Right ventricle myocardium superior (tissue), 1 donor: Measurements from ENCODE around the gene CLUH. TPM values are rescaled to one million over a fixed set of nuclear protein-coding genes. Genes with fewer than 3 reads are reported as not detected.
"Not testable (repeated sequence)": the region's sequence is repeated elsewhere in the genome, so short reads cannot be mapped to it uniquely, and the experiment has no call there.

ENCODE experiments used
- ATAC-seq: fragments of 200-7000 bp; cut with Tn5 transposase; one replicate; pipeline ENCODE4 v1.9.1; 2020; ENCODE audit warnings: mild to moderate bottlenecking; ENCODE audit not compliant: poor library complexity
- DNase-seq: peaks from one replicate; pipeline ENCODE4 v3.0.0-alpha.2; 2020
- intact Hi-C: fragments of 100-400 bp; cut with DNase I; formaldehyde crosslinking; loops from one replicate; pipeline ENCODE4 v1.11.2; 2022
- total RNA-seq: library from RNA; stranded (reverse); fragmentation: NEBNext Ultra II Directional; extraction: Animal tissue kit (Norgen Biotek cat#: 25700); gene quantifications from one replicate; pipeline ENCODE4 v1.2.1, GENCODE V29; 2021
- donor health status: DM: no; HTN: yes; CAD: no; lungs with severe emphysema.

The CLUH gene
- total RNA-seq, 1 donor from 2014 or later = 175 TPM

DNA sequence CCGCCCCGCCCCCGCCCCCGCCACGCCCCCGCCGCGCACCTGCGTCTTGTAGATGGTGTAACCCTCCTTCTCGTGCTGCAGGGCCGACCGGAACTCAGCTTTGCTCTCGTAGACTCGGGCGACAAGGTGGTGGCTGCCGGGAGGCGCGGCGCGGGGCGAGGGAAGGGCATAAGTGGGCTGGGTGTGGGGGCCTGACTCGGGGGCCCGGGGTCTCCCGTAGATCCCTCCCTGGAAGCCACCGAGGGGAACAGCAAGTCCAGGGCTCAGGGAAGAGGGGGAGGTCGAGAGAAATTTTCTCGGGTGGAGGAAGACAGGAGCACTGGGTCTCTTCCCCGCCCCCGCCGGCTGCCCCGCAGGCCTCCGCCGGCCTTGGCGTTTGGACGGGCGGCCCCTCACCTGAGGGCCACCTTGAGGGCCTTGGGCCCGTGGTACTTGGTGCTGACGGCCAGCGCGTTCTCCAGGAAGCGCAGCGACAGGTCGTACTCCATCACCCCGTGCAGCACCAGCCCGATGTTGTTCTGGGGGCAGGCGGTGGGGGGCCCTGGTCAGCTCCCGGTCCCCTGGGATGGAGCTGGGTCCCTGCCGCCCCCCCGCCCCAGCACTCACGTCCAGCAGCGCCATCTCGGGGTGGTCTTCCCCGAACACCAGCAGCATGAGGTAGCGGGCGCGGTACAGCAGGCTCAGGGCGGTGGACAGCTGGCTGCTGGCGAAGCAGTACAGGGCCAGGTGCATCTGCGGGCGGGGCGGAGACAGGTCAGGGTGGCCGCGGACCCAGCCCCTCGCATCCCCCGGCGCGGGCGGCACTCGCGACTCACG lies 19.4 kb downstream of the CLUH start:
- intact Hi-C loops = no loop called here
- no peak for ATAC-seq
- DNase-seq = peak; percentile 43

DNA sequence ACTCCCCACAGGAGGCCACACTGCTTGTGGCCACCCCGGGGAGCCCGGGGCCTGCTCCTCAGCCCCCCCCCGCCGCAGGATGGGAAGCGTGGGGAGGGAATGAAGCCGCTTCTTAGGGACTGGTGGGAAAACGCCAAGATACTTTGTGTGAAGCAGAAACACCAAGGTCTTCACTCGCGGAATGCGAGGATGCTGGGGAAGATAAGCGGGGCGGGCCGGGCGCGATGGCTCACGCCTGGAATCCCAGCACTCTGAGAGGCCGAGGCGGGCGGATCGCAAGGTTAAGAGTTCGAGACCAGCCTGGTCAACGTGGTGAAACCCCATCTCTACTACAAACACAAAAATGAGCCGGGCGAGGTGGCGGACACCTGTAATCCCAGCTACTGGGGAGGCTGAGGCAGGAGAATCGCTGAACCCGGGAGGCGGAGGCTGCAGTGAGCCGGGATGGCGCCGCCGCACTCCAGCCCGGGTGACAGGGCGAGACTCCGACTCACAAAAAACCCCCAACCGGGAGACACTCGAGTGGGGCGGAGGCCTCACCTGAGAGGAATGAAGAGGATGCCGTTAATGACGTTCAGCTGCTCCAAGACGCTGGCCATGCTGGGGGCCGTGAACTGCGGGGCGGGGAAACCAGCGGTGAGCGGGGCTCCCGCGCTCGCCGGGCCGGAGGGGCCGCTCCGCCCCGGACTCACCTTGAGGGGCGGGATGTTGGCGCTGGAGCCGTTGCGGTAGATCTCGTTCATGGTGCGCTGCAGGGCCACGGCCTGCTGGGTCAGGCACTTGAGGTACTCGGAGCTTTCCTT lies 20.3 kb downstream of the CLUH start:
- no peak for DNase-seq
- ATAC-seq = no peak
- intact Hi-C loops = no loop called here

DNA sequence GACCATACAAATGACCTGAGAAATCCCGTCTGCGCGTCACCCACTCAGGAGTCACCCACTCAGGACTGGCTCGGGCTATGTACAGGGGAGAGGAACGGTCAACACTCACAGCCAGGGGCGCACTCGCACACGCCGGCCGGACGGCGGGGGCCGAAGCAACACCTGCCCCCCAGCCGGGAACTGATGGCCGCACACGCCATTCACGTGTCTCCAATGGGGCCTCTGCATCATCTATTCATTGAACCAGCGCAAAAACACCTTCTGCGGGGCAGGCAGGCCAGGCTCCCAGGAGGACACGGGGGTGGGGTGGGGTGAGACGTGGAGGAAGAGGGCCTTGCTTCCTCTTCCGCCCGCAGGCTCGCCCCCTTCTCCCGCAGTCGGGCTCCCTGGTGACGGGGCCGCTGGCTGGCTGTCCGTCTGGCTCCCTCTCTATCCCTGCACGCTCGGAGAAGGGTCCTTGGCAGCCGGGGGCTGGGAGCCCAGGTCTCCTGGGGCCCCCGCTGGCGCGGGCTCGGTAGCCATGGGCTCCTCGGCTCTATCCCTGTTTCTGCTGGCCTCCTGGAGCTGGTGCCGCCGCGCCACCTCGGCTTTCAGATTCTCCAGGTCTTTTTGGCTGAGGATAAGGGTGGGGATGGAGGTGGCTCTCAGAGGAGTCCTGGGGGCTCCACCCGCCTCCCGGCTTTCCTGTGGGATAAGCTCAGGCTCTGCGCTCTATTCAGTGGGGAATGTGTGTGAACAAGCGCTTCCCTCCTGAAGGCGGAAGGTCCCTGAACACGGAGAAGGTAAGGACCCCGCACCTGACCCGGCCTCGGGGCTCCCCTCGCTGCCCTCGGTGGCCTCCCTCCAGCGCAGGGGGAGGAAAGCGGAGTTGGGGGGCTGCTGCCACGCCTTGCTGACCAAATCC lies 21.1 kb downstream of the CLUH start:
- intact Hi-C loops = no loop called here

DNA sequence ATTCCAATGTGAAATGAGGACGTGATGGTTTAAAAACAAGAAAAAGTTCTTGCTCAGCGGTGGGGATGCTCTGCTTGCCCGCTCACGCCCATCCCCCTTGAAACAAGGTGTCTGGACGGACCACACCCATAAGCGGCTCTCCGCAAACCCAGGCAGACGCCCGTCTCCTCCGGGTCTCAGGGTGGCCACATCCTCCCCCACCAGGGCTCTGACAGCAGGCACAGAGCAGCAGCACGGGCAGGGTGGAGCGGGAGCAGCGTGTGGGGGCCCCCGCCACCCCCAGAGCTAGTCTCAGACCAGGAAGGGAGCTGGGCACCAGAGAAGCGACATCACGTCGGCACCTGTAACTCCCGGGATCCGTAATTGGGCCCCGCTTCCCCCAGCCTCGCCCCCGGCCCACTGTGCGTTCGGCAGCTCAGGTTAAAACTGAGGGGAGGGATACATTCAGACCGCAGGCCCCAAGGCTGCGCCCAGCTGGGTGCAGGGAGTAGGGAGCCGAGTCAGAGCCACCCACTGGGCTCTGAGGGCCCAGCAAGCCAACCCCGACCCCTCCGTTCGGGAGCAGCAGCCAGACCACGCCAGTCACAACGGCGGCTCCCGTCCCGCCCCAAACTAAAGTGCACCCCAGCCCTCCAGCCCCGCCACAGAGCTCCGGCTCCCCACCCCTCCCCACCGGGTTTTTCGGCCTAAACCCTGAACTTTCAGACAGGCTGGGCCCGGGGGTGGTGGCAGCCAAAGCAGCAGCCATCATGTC lies 22.0 kb downstream of the CLUH start:
- peak; percentile 40 for DNase-seq
- peak; percentile 2 for ATAC-seq
- intact Hi-C loops = no loop called here

More for the DNA sequence above, 21.1 kb downstream of the CLUH start:
- ATAC-seq (no peak), DNase-seq (peak; percentile 33)

DNA sequence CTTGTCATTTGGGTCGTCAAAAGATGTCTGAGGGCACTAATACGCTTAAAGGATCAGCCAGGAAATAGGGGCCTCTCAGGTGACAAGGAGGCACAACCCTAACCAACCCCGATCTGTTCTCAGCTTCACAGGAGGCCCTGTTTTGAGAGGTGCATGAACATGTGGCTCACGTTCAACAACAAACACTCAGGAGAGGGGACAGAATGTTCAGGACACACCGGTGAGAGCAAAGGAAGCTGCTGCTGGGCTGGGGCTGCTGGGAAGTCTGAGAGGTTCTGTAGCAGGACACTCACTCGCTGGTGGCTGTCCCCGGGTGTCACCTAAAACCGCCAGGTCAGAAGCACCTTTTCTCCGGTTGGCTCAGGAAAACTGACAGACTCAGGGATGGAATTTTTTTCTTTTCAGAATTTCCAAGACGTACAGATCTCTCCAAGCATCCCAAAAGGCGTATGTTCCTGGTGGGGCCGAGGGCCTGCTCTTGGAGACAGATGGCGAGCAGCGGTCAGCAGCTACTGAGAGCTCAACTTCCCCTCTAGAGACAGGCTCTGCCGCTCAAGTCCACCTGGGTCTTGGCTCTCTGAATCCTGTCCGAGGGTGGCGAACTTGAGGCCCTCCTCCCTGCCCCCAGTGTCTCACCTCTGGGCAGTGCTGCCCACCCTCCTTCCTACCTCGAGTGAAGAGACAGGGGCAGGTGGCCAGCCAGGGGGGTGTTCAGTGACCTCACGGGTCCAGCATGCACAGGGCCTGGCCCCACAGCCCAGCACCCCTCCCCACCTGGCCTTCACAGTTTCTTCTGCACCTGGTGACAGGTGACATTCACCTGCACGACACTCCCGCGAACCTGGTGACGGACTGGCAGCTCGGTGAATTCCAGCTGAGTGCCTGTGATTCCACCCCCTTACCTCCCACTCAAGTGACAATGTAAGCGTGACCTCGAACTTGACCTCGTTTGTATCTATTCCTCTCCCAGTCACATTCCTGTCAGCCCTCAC lies 22.9 kb downstream of the CLUH start:
- ATAC-seq = peak; percentile 34
- DNase-seq = peak; percentile 48
- intact Hi-C loops = no loop called here

DNA sequence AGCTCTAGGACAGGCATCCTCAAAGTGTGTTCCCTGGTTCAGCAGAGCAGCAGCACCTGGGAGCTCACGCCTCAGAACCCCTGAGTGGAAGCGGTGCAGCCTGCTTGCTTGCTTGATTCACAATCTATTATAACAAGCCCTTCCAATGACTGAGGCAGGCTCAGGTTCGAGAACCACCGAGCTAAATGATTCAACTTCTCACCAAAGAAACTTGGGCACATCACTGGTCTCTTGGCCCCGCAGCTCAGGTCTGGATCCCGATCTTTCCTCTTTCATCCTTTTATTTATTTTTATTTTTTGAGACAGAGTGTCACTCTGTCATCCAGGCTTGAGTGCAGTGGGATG lies 24.5 kb downstream of the CLUH start:
- DNase-seq = no peak
- intact Hi-C loops = no loop called here
- ATAC-seq = no peak

DNA sequence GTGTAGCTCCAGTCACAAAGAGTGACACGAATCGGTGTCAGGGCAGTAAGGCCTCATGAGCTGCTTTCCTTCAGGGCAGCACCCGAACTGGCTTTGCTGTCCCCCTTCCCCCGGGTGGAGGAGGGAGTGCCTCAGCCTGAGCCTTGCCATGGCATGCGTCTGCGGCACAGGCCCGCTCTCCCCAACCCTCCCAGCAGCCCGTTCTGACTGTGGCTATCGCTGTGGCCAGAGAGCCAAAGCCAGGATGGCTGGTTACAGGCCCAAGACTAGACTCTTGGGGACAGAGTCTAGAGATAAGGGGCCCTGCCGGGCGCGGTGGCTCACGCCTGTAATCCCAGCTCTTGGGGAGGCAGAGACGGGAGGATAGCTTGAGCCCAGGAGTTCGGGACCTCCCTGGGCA lies 25.9 kb downstream of the CLUH start:
- intact Hi-C loops = no loop called here
- DNase-seq = peak; percentile 47
- ATAC-seq = no peak

DNA sequence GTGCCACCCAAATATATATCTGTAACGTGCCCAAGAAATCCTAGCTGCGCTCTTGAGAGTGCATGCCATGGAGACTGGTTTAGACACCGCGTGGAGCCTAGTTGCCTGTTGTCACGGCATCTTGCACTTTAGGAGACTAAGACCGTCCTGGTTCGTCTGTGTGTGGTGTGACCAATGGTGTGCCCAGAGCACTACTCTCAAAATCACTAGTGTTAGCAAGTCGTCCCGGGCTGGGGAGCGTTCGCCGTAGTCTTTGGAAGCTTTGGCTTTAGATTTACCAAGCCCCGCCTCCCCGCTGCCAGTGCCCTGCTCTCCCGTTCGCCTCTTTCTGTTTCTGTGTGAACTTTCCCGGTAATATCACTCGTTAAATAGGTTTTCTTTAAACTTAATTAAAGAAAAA lies 27.0 kb downstream of the CLUH start:
- DNase-seq = no peak
- intact Hi-C loops = no loop called here
- no peak for ATAC-seq

DNA sequence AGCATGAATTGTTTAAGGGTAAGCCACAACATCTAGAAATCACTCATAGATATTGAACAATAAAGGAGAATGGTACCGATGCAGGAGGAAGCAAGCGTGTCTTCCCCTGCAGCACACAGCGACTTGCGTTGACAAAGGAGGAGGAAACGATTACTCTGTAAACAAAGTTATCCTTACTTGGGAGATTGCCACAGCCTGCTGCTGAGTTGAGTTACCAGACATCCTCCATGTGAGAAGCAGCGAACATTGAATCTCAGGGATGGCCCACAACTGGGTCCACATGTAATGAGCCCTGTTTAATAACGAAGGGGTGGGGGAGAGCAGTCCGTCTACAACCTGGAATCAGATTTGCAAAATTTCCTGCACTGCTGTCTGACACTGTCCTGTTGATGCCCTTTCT lies 27.7 kb downstream of the CLUH start:
- ATAC-seq (no peak), DNase-seq (no peak)
- intact Hi-C loops = no loop called here

DNA sequence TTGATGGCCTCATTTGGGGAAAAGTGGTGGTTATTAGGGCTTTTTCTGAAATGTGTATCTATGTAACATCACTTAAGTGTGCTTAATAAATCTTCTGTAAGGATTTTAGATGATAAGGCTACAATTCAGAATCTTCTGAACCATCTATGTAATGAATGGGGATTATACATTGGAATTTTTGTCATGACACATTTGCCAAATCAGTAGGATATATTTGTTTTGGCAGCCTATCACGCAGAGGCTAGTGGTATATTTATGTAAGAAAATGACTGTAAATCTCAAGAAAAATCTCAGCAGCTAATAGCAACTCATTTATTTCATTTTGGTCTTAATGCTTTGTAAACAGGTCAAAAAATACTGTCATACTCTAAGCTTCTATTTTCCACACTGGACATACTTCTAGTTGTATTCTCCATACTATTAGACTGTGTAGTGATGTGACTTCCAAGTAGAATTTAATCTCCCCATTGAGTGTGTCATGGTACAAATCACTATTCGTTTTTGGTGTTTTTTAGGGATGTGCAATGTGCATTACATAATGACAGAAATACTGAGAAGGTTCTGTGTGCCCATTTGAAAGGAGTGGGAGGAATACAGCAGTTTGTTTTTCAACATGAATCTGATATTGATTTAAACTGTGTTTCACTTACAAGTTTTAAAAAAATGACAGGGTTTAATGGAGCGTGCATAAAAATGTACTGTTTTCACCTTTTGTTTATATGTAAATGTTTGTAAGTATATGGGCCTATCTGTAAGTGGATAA lies 29.2 kb downstream of the CLUH start:
- ATAC-seq = no peak
- intact Hi-C loops = no loop called here

DNA sequence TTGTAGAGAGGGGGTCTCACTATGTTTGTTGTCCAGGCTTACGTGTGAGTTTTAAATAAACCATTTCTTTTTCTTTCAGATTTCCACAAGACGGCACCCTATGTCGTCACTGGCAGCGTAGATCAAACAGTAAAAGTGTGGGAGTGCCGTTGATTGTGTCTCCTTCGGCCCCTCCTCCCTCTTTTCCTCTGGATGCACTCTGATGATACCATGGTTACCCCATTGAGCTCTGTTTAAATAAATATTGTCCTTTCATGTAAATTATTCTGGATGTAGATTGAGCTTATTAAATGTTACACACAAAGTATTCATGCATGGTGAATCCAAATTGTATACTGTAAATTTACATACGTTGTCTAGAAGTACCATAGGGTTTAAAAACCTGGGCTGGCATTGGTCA lies 29.9 kb downstream of the CLUH start:
- DNase-seq = no peak
- ATAC-seq = no peak
- intact Hi-C loops = no loop called here

More for the DNA sequence above, 29.2 kb downstream of the CLUH start:
- DNase-seq = no peak

DNA sequence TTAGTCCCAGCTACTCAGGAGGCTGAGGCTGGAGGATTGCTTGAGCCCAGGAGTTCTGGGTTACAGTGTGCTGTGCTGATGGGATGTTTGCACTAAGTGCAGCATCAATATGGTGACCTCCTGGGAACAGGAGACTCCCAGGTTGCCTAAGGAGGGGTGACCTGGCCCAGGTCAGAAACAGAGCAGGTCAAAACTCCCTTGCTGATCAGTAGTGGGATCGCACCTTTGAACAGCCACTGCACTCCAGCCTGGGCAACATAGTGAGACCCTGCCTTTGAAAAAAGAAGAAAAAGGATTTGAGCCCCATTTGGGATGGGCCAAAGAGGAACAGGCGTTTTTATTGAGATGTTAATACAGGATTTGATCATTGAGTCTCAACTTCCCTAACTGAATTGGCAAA lies 30.6 kb downstream of the CLUH start:
- intact Hi-C loops = no loop called here
- no peak for DNase-seq
- no peak for ATAC-seq

DNA sequence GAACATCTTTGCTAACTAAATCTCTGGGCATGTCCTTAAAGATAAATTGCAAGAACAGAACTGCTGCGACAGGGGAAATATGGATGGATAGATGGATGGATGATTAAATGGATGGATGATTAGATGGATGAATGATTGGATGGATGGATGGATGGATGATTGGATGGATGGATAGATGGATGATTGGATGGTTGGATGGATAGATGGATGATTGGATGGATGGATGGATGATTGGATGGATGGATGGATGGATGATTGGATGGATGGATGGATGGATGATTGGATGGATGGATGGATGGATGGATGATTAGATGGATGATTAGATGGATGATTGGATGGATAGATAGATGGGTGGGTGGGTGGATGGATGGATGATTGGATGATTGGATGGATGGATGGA lies 32.3 kb downstream of the CLUH start:
- ATAC-seq, intact Hi-C loops: not testable (repeated sequence)

DNA sequence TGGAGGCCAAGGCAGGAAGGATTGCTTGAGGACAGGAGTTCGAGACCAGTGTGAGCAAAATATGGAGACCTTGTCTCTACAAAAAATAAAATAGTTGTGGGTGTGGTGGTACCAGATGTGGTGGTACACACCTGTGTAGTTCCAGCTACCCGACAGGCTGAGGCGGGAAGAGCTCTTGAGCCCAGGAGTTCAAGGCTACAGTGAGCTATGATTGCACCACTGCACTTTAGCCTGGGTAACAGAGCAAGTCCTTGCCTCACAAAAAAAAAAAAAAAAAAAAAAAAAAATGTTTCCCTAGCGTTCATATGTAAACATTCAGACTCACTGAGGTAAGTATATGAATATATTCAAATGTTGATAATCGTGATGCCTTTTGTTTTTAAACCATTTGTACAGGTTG lies 39.5 kb downstream of the CLUH start:
- intact Hi-C loops = no loop called here
- no peak for DNase-seq
- ATAC-seq = no peak

More for the DNA sequence above, 32.3 kb downstream of the CLUH start:
- not testable (repeated sequence) for DNase-seq

DNA sequence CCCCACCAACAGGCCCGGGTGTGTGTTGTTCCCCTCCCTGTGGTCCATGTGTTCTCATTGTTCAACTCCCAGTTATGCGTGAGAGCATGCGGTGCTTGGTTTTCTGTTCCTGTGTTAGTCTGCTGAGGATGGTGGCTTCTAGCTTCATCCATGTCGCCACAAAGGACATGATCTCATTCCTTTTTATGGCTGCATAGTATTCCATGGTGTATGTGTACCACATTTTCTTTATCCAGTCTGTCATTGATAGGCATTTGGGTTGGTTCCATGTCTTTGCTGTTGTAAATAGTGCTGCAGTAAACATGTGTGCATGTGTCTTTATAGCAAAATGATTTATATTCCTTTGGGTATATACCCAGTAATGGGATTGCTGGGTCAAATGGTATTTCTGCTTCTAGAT lies 51.2 kb downstream of the CLUH start:
- ATAC-seq, intact Hi-C loops, DNase-seq: not testable (repeated sequence)

DNA sequence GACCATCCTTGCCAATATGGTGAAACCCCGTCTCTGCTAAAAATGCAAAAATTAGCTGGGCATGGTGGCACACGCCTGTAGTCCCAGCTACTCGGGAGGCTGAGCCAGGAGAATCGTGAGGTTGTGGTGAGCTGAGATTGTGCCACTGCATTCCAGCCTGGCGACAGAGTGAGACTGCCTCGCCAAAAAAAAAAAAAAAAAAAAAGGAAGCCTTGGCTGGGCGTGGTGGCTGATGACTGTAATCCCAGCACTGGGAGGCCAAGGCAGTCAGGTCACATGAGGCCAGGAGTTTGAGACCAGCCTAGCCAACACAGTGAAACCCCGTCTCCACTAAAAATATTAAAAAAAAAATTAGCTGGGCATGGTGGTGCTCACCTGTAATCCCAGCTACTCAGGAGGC lies 52.2 kb downstream of the CLUH start:
- intact Hi-C loops, DNase-seq: not testable (repeated sequence)
- ATAC-seq = peak; percentile 73

DNA sequence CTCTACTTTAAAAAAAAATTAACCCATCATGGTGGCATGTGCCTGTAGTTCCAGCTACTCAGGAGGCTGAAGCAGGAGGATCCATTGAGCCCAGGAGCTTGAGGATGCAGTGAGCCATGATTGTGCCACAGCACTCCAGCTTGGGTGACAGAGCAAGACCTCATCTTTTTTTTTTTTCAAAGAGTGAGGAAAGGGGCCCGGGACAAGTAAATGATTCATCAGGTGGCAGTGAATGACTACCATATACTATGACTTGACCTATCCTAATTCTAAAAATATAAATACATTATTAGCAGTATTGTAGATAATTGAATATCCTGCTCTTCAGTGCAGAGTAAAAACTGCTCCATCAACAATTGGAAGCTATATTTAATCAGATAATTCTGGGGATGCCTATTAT lies 55.3 kb downstream of the CLUH start:
- no peak for ATAC-seq
- intact Hi-C loops = no loop called here

More for the DNA sequence above, 55.3 kb downstream of the CLUH start:
- no peak for DNase-seq
